Astrocyte of the cerebellum (primary cell): ENCODE results near the gene CDH4.

Source experiments
- DNase-seq: peaks from one replicate; pipeline ENCODE4 v3.0.0-alpha.2; 2011; ENCODE audit warnings: low read depth
- H3K4me3 ChIP-seq: 2 replicates; pipeline ENCODE4 v1.5.1; 2011; ENCODE audit warnings: mild to moderate bottlenecking, low read depth, low read length, moderate library complexity
- CTCF ChIP-seq: IDR thresholded peaks from 2 replicates; pipeline ENCODE4 v1.5.1; 2012; ENCODE audit warnings: low read length, low read depth, moderate library complexity, mild to moderate bottlenecking; ENCODE audit errors: missing control alignments
- in situ Hi-C: cut with HindIII; loops from 2 replicates; pipeline ENCODE4 v1.10.0; 2017; ENCODE audit warnings: low sequenced_read_pairs

CDH4 gene

GRCh38 chr20:61744691-61745396 is 492.8 kb downstream of the CDH4 start:
- DNase-seq: no peak
- in situ Hi-C loops: no loop called here
- H3K4me3 ChIP-seq: no peak overlapping the region
- no peak for TF ChIP-seq CTCF

GRCh38 chr20:61745397-61746146 is 493.5 kb downstream of the CDH4 start:
- no peak overlapping the region for H3K4me3 ChIP-seq
- in situ Hi-C loops: no loop called here
- DNase-seq: no peak
- no peak for TF ChIP-seq CTCF

- no peak for DNase-seq
- TF ChIP-seq CTCF: no peak
- no peak overlapping the region for H3K4me3 ChIP-seq
- in situ Hi-C loops: no loop called here
These were observed 494.1 kb downstream of the CDH4 start for GRCh38 chr20:61746147-61746646.

GRCh38 chr20:61746781-61747180 is 494.7 kb downstream of the CDH4 start:
- in situ Hi-C loops: no loop called here
- DNase-seq: no peak
- TF ChIP-seq CTCF: no peak
- H3K4me3 ChIP-seq: no peak overlapping the region

- in situ Hi-C loops: no loop called here
- TF ChIP-seq CTCF: no peak
- no peak overlapping the region for H3K4me3 ChIP-seq
- DNase-seq: peak; percentile 31
These were observed 496.3 kb downstream of the CDH4 start for GRCh38 chr20:61748376-61748775.

GRCh38 chr20:61749406-61750075 is 497.5 kb downstream of the CDH4 start:
- TF ChIP-seq CTCF: no peak
- no peak for DNase-seq
- no peak overlapping the region for H3K4me3 ChIP-seq
- in situ Hi-C loops: no loop called here
